ENCODE measurements around the gene NRDC.

NRDC gene

GRCh38 chr1:51740652-51741051 lies 137.9 kb downstream of the NRDC start:
- no peak for TF ChIP-seq CTCF (IDR thresholded peaks at IDR 0.05; ENCODE audit: low read depth, low read length)
- DNase-seq (ENCODE audit: extremely low read depth, low read depth) = no peak

All from AG09319 (cell line).